Measurements from ENCODE around the gene TAAR8.
A peak's percentile ranks its signal among the peaks of the same experiment; 100 is the strongest.
"Not testable (repeated sequence)": the region's sequence is repeated elsewhere in the genome, so short reads cannot be mapped to it uniquely, and the experiment has no call there.

TAAR8 gene
- total RNA-seq = 0 to 0.05 (median 0) reads per million in 18 experiments

GRCh38 chr6:132552372-132552771 is at the start of gene TAAR8:
TAAR8 (plus strand) TSS chr6:132552672; CDS start chr6:132552693, 21 bp downstream.
- no peak for DNase-seq

GRCh38 chr6:132504757-132505156 is 47.7 kb upstream of the TAAR8 start:
- no peak for DNase-seq

- no peak for DNase-seq
These were observed 47.3 kb upstream of the TAAR8 start for GRCh38 chr6:132505158-132505557.

GRCh38 chr6:132506461-132506860 is 46.0 kb upstream of the TAAR8 start:
- DNase-seq = no peak

- DNase-seq = no peak
These were observed 45.3 kb upstream of the TAAR8 start for GRCh38 chr6:132506869-132507808.

- peak; percentile 82 to 91 for DNase-seq
These were observed 41.2 kb upstream of the TAAR8 start for GRCh38 chr6:132511210-132511830.

GRCh38 chr6:132511831-132512220 is 40.6 kb upstream of the TAAR8 start:
- peak; percentile 13 to 29 for DNase-seq

- no peak for DNase-seq
These were observed 40.2 kb upstream of the TAAR8 start for GRCh38 chr6:132512342-132512637.

- DNase-seq = peak; percentile 90 to 93
These were observed 39.5 kb upstream of the TAAR8 start, which contains the start of gene STX7 for GRCh38 chr6:132512638-132513632. STX7 (minus strand) TSS chr6:132513116; CDS start chr6:132503530, 9,586 bp downstream.

- peak; percentile 56 to 79 for DNase-seq
These were observed 38.5 kb upstream of the TAAR8 start for GRCh38 chr6:132513831-132514545.

GRCh38 chr6:132515386-132515785 is 37.1 kb upstream of the TAAR8 start:
- no peak for DNase-seq

GRCh38 chr6:132520953-132521352 is 31.5 kb upstream of the TAAR8 start:
- no peak for DNase-seq

GRCh38 chr6:132524646-132525045 is 27.8 kb upstream of the TAAR8 start:
- no peak for DNase-seq

GRCh38 chr6:132525866-132526265 is 26.6 kb upstream of the TAAR8 start:
- no peak for DNase-seq

GRCh38 chr6:132526461-132526860 is 26.0 kb upstream of the TAAR8 start:
- no peak for DNase-seq

- no peak for DNase-seq
These were observed 24.7 kb upstream of the TAAR8 start for GRCh38 chr6:132527791-132528190.

- DNase-seq = peak; percentile 44 to 66
These were observed 22.0 kb upstream of the TAAR8 start for GRCh38 chr6:132530293-132530974.

- not testable (repeated sequence) for DNase-seq
These were observed 17.9 kb upstream of the TAAR8 start for GRCh38 chr6:132534546-132534945.

GRCh38 chr6:132537145-132537544 is 15.3 kb upstream of the TAAR8 start:
- DNase-seq = no peak

- DNase-seq = no peak
These were observed 14.5 kb upstream of the TAAR8 start, which contains the start of gene TAAR9 for GRCh38 chr6:132537977-132538376. TAAR9 (plus strand) TSS chr6:132538277; CDS start chr6:132538290, 13 bp downstream.

- no peak for DNase-seq
These were observed 7.6 kb upstream of the TAAR8 start for GRCh38 chr6:132544826-132545225.

All from inflammatory macrophage (primary cell).